ENCODE results near the gene ZBTB49. TPM values are rescaled to one million over a fixed set of nuclear protein-coding genes. Genes with fewer than 3 reads are reported as not detected.

The ZBTB49 gene
- total RNA-seq, 1 experiment from 2014 or later, result 4.2 TPM

- DNase-seq (ENCODE audit: low read depth, low spot score) (no peak), ATAC-seq (no peak)
- ChIA-PET CTCF (interaction anchor here (0.6 kb wide), 1 partner anchor 40 kb away, joined by 4 read pairs; no protein-coding TSS in a partner anchor), POLR2A (no interaction called here)
- H3K36me3 ChIP-seq (ENCODE audit: control insufficient read depth, insufficient read depth, low read length), result no peaks in the 10 kb centered on the region
- TF ChIP-seq TCF7L2 (IDR thresholded peaks at IDR 0.05; ENCODE audit: low read depth, low read length), result no peak
- intact Hi-C loops (cut with micrococcal nuclease; ENCODE audit: unreplicated experiment) (no loop called here), in situ Hi-C loops (cut with HindIII; ENCODE audit: low pct_unique_long_range_greater_than_20kb, low sequenced_read_pairs) (no loop called here)
- no TSS peak for BruUV-seq (replicated peaks)
- no peak overlapping the region for H3K27ac ChIP-seq (ENCODE audit: low read length)
- no peak overlapping the region for H3K4me3 ChIP-seq (ENCODE audit: low read depth in 2 of 2, low read length in 2 of 2)
- no peaks in the 10 kb centered on the region for H3K27me3 ChIP-seq (ENCODE audit: control insufficient read depth, insufficient read depth, low read length)
- H3K9me3 ChIP-seq (ENCODE audit: control insufficient read depth, insufficient read depth, low read depth, low read length), result no peaks in the 10 kb centered on the region
- no peaks in the 10 kb centered on the region for H3K4me1 ChIP-seq (ENCODE audit: control insufficient read depth, insufficient read depth, low read length)
These were observed 53.0 kb downstream of the ZBTB49 start for GRCh38 chr4:4343038-4343437.

- no TSS peak for BruUV-seq (replicated peaks)
- TF ChIP-seq POLR2AphosphoS5 (IDR thresholded peaks at IDR 0.05; ENCODE audit: low read depth, low read length) (no peak), CTCF (IDR thresholded peaks at IDR 0.05) (no peak), TCF7L2 (IDR thresholded peaks at IDR 0.05; ENCODE audit: low read depth, low read length) (no peak), REST (IDR thresholded peaks at IDR 0.05; ENCODE audit: insufficient read depth in 1 of 2, low read depth in 2 of 2, low read length in 1 of 2) (no peak), SIN3A (IDR thresholded peaks at IDR 0.05; ENCODE audit: borderline replicate concordance, insufficient read depth, low read depth, low read length) (no peak)
- DNase-seq (ENCODE audit: low read depth, low spot score) (no peak), ATAC-seq (no peak)
- Histone ChIP-seq H3K4me1 (ENCODE audit: control insufficient read depth, insufficient read depth, low read length) (no peaks in the 10 kb centered on the region), H3K36me3 (ENCODE audit: control insufficient read depth, insufficient read depth, low read length) (no peaks in the 10 kb centered on the region), H3K4me3 (ENCODE audit: low read depth in 2 of 2, low read length in 2 of 2) (no peak overlapping the region), H3K9me3 (ENCODE audit: control insufficient read depth, insufficient read depth, low read depth, low read length) (no peaks in the 10 kb centered on the region), H3K27me3 (ENCODE audit: control insufficient read depth, insufficient read depth, low read length) (no peaks in the 10 kb centered on the region; the same call in 1 of the 2 replicates), H3K27ac (ENCODE audit: low read length) (no peak overlapping the region)
- intact Hi-C loops (cut with micrococcal nuclease; ENCODE audit: unreplicated experiment) (no loop called here), in situ Hi-C loops (cut with HindIII; ENCODE audit: low pct_unique_long_range_greater_than_20kb, low sequenced_read_pairs) (no loop called here)
- ChIA-PET CTCF (interaction anchor here (0.6 kb wide), 1 partner anchor 31 kb away, joined by 20 read pairs; no protein-coding TSS in a partner anchor), POLR2A (no interaction called here)
These were observed 55.0 kb downstream of the ZBTB49 start for GRCh38 chr4:4344915-4345527.

- TF ChIP-seq CTCF (IDR thresholded peaks at IDR 0.05) (no peak), POLR2AphosphoS5 (IDR thresholded peaks at IDR 0.05; ENCODE audit: low read depth, low read length) (no peak), SIN3A (IDR thresholded peaks at IDR 0.05; ENCODE audit: borderline replicate concordance, insufficient read depth, low read depth, low read length) (no peak), REST (IDR thresholded peaks at IDR 0.05; ENCODE audit: insufficient read depth in 1 of 2, low read depth in 2 of 2, low read length in 1 of 2) (no peak), TCF7L2 (IDR thresholded peaks at IDR 0.05; ENCODE audit: low read depth, low read length) (no peak)
- ATAC-seq, result no peak
- DNase-seq (ENCODE audit: low read depth, low spot score), result no peak
- ChIA-PET CTCF (no interaction called here), POLR2A (no interaction called here)
- Histone ChIP-seq H3K4me1 (ENCODE audit: control insufficient read depth, insufficient read depth, low read length) (no peaks in the 10 kb centered on the region), H3K27me3 (ENCODE audit: control insufficient read depth, insufficient read depth, low read length) (no peaks in the 10 kb centered on the region; the same call in 1 of the 2 replicates), H3K4me3 (ENCODE audit: low read depth in 2 of 2, low read length in 2 of 2) (no peak overlapping the region), H3K36me3 (ENCODE audit: control insufficient read depth, insufficient read depth, low read length) (no peaks in the 10 kb centered on the region), H3K27ac (ENCODE audit: low read length) (no peak overlapping the region), H3K9me3 (ENCODE audit: control insufficient read depth, insufficient read depth, low read depth, low read length) (no peaks in the 10 kb centered on the region)
- no TSS peak for BruUV-seq (replicated peaks)
- intact Hi-C loops (cut with micrococcal nuclease; ENCODE audit: unreplicated experiment), result no loop called here
- in situ Hi-C loops (cut with HindIII; ENCODE audit: low pct_unique_long_range_greater_than_20kb, low sequenced_read_pairs), result no loop called here
These were observed 57.5 kb downstream of the ZBTB49 start for GRCh38 chr4:4347585-4347984.
